Panc1 (cell line): ENCODE results near the gene PADI1. TPM values are rescaled to one million over a fixed set of nuclear protein-coding genes. Genes with fewer than 3 reads are reported as not detected.

Experiments
- ATAC-seq: fragments of 200-7000 bp; cut with Tn5 transposase; 2 replicates; pipeline ENCODE4 v1.9.1; 2020; ENCODE audit warnings: mild to moderate bottlenecking, moderate library complexity
- BruUV-seq: library from RNA; stranded (reverse); fragments of 400-500 nt; replicated peaks from 2 replicates; lab custom pipeline; 2021; lab: Mats Ljungman, UMichigan
- CTCF ChIA-PET: fragments of 300-600 bp; sonication (Branson Sonifier 250); formaldehyde crosslinking; loops from one replicate; lab custom pipeline; 2022; ENCODE audit warnings: antibody characterized with exemption; lab: Charles Lee
- POLR2A ChIA-PET: fragments of 300-600 bp; sonication (Branson Sonifier 250); formaldehyde crosslinking; loops from one replicate; lab custom pipeline; 2022; ENCODE audit warnings: antibody characterized with exemption; lab: Charles Lee
- DNase-seq: peaks from one replicate; pipeline ENCODE4 v3.0.0-alpha.2; 2010; ENCODE audit warnings: low read depth, low spot score
- H3K27ac ChIP-seq: 2 replicates; pipeline ENCODE4 v1.5.1; 2011; ENCODE audit warnings: mild to moderate bottlenecking, low read length, inconsistent platforms
- H3K27me3 ChIP-seq: fragments of 200-500 bp; sonication (Bioruptor generic); 2 replicates; pipeline ENCODE4 v1.6.0; 2014; ENCODE audit warnings: low read length, inconsistent platforms; ENCODE audit not compliant: control insufficient read depth, insufficient read depth
- H3K36me3 ChIP-seq: fragments of 200-500 bp; sonication (Bioruptor generic); 2 replicates; pipeline ENCODE4 v1.5.1; 2014; ENCODE audit warnings: inconsistent platforms, mild to moderate bottlenecking, low read length, moderate library complexity; ENCODE audit not compliant: control insufficient read depth, insufficient read depth
- H3K4me1 ChIP-seq: 2 replicates; pipeline ENCODE4 v1.5.1; 2011; ENCODE audit warnings: inconsistent platforms, mild to moderate bottlenecking, low read length, moderate library complexity; ENCODE audit not compliant: control insufficient read depth, insufficient read depth
- H3K4me3 ChIP-seq, 2 experiments: 2 replicates each; pipeline ENCODE4 v1.5.1; 2011 to 2012; ENCODE audit warnings: low read depth in 2 of 2, low read length in 2 of 2, mild to moderate bottlenecking in 2 of 2, inconsistent platforms in 1 of 2, moderate library complexity in 1 of 2
- H3K9me3 ChIP-seq: fragments of 200-500 bp; sonication (Bioruptor generic); 2 replicates; pipeline ENCODE4 v1.5.1; 2014; ENCODE audit warnings: low read depth, mild to moderate bottlenecking, inconsistent platforms, low read length, moderate library complexity; ENCODE audit not compliant: control insufficient read depth, insufficient read depth
- POLR2AphosphoS5 ChIP-seq: IDR thresholded peaks from 2 replicates; pipeline ENCODE4 v1.6.1; 2012; ENCODE audit warnings: mild to moderate bottlenecking, low read depth, low read length, moderate library complexity
- SIN3A ChIP-seq: IDR thresholded peaks from 2 replicates; pipeline ENCODE4 v1.6.1; 2012; ENCODE audit warnings: low read depth, mild to moderate bottlenecking, low read length, moderate library complexity, borderline replicate concordance; ENCODE audit not compliant: insufficient read depth
- TCF7L2 ChIP-seq: IDR thresholded peaks from 2 replicates; pipeline ENCODE4 v1.6.1; 2011; ENCODE audit warnings: mild to moderate bottlenecking, low read depth, low read length, inconsistent platforms
- in situ Hi-C: cut with HindIII; loops from 2 replicates; pipeline ENCODE4 v1.10.0; 2016; ENCODE audit warnings: low sequenced_read_pairs, low pct_unique_long_range_greater_than_20kb
- intact Hi-C: fragments of 100-400 bp; cut with micrococcal nuclease; formaldehyde crosslinking; loops from one replicate; pipeline ENCODE4 v1.10.0; 2022; ENCODE audit not compliant: unreplicated experiment
- total RNA-seq: library from RNA; stranded (reverse); gene quantifications from one replicate; pipeline ENCODE4 v1.2.1, GENCODE V29; 2021; ENCODE audit not compliant: unreplicated experiment
- TF ChIP-seq, protein P1 (sequence below), 2 experiments: IDR thresholded peaks; 2 replicates each; pipeline ENCODE4 v1.6.1; 2011 to 2012; ENCODE audit warnings: low read depth in 2 of 2, control low read depth in 1 of 2, low read length in 1 of 2, mild to moderate bottlenecking in 1 of 2, moderate library complexity in 1 of 2; ENCODE audit not compliant: insufficient read depth in 1 of 2
- TF ChIP-seq, protein P2 (sequence below): fragments of 450-650 bp; IDR thresholded peaks from 2 replicates; pipeline ENCODE4 v1.5.1; 2017; ENCODE audit warnings: mild to moderate bottlenecking

Gene PADI1
- total RNA-seq, 1 experiment from 2014 or later = 2.3 TPM

DNA sequence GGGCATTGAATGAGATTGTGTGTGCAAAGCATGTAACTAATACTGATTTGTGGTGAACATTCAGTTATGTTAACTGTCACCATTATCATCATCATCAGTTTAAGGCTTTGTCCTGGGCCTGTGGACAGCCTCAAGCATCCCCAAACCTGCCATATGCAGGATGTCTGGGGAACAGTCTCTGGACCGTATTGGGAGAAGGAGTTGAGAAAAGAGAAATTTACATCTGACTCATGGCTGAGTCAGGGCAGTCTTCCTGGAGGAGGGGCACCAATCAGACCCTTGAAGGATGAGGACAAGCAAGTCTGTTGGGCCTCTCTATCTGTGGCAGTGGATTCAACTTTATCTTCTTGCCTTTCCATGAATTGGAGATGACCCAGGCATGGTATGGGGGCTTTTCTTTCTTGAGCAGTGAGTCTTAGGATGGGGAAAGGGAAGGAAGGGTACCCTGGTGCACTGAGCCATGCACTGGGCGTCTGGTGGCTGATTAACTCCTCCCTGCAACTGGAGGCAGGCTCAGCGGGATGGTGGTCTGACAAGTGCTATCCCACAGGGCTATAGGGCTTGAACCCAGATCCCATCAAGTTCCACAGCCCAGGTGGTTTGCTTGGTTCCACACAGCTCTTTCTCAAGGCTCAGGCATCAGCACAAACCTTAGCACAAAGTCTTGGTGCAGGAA is 46.9 kb downstream of the PADI1 start:
- no peaks in the 10 kb centered on the region for H3K36me3 ChIP-seq
- BruUV-seq = no TSS peak
- DNase-seq = no peak
- no peaks in the 10 kb centered on the region for H3K9me3 ChIP-seq
- peaks cover 18% of the 10 kb centered on the region for H3K4me1 ChIP-seq
- H3K27me3 ChIP-seq = no peaks in the 10 kb centered on the region
- peak overlapping the region; percentile 18 for H3K27ac ChIP-seq
- no peak for TF ChIP-seq TCF7L2
- TF ChIP-seq, protein P1, sequence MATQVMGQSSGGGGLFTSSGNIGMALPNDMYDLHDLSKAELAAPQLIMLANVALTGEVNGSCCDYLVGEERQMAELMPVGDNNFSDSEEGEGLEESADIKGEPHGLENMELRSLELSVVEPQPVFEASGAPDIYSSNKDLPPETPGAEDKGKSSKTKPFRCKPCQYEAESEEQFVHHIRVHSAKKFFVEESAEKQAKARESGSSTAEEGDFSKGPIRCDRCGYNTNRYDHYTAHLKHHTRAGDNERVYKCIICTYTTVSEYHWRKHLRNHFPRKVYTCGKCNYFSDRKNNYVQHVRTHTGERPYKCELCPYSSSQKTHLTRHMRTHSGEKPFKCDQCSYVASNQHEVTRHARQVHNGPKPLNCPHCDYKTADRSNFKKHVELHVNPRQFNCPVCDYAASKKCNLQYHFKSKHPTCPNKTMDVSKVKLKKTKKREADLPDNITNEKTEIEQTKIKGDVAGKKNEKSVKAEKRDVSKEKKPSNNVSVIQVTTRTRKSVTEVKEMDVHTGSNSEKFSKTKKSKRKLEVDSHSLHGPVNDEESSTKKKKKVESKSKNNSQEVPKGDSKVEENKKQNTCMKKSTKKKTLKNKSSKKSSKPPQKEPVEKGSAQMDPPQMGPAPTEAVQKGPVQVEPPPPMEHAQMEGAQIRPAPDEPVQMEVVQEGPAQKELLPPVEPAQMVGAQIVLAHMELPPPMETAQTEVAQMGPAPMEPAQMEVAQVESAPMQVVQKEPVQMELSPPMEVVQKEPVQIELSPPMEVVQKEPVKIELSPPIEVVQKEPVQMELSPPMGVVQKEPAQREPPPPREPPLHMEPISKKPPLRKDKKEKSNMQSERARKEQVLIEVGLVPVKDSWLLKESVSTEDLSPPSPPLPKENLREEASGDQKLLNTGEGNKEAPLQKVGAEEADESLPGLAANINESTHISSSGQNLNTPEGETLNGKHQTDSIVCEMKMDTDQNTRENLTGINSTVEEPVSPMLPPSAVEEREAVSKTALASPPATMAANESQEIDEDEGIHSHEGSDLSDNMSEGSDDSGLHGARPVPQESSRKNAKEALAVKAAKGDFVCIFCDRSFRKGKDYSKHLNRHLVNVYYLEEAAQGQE (IDR thresholded peaks at IDR 0.05; ENCODE audit: insufficient read depth in 1 of 2, low read depth in 2 of 2, low read length in 1 of 2) = no peak
- TF ChIP-seq SIN3A = no peak
- TF ChIP-seq, protein P2, sequence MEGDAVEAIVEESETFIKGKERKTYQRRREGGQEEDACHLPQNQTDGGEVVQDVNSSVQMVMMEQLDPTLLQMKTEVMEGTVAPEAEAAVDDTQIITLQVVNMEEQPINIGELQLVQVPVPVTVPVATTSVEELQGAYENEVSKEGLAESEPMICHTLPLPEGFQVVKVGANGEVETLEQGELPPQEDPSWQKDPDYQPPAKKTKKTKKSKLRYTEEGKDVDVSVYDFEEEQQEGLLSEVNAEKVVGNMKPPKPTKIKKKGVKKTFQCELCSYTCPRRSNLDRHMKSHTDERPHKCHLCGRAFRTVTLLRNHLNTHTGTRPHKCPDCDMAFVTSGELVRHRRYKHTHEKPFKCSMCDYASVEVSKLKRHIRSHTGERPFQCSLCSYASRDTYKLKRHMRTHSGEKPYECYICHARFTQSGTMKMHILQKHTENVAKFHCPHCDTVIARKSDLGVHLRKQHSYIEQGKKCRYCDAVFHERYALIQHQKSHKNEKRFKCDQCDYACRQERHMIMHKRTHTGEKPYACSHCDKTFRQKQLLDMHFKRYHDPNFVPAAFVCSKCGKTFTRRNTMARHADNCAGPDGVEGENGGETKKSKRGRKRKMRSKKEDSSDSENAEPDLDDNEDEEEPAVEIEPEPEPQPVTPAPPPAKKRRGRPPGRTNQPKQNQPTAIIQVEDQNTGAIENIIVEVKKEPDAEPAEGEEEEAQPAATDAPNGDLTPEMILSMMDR = no peak
- TF ChIP-seq POLR2AphosphoS5 = no peak
- ATAC-seq = peak; percentile 49
- intact Hi-C loops = no loop called here
- ChIA-PET CTCF (interaction anchor here (0.6 kb wide), 1 partner anchor 151 kb away, joined by 3 read pairs; no protein-coding TSS in a partner anchor), POLR2A (no interaction called here)
- in situ Hi-C loops = no loop called here
- no peak overlapping the region for H3K4me3 ChIP-seq

DNA sequence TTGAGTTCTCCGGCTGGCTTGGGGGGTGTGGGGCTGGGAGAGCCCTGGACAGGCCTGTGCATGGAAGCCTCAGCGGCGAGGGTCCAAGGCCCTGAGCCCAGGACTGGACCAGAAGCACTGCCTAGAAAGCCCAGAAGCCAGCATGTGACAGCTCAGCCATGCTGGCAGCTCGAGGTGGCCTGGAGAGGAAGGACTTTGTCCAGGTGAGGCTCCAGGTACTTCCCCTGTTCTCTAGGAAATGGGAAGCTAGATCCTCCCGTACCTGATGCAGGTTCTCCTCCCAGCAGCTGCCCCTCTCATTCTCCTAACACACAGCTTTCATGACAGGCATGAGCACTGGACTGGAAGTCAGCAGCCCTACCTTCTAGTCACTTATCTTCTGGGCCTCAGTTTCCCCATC is 50.4 kb downstream of the PADI1 start:
- Histone ChIP-seq H3K27me3 (no peaks in the 10 kb centered on the region), H3K27ac (no peak overlapping the region), H3K4me3 (no peak overlapping the region), H3K36me3 (no peaks in the 10 kb centered on the region), H3K4me1 (peaks cover 20% of the 10 kb centered on the region), H3K9me3 (no peaks in the 10 kb centered on the region)
- DNase-seq = no peak
- in situ Hi-C loops (no loop called here), intact Hi-C loops (no loop called here)
- ATAC-seq = no peak
- TF ChIP-seq SIN3A = no peak
- no peak for TF ChIP-seq POLR2AphosphoS5
- TF ChIP-seq TCF7L2 = no peak
- TF ChIP-seq, protein P1 (IDR thresholded peaks at IDR 0.05; ENCODE audit: insufficient read depth in 1 of 2, low read depth in 2 of 2, low read length in 1 of 2) = no peak
- TF ChIP-seq, protein P2 = no peak
- POLR2A ChIA-PET = no interaction called here
- BruUV-seq = no TSS peak
- CTCF ChIA-PET = interaction anchor here (0.6 kb wide), 1 partner anchor 48 kb away, joined by 9 read pairs; no protein-coding TSS in a partner anchor
